ENCODE measurements around the gene GRAMD4.

Gene GRAMD4

DNA sequence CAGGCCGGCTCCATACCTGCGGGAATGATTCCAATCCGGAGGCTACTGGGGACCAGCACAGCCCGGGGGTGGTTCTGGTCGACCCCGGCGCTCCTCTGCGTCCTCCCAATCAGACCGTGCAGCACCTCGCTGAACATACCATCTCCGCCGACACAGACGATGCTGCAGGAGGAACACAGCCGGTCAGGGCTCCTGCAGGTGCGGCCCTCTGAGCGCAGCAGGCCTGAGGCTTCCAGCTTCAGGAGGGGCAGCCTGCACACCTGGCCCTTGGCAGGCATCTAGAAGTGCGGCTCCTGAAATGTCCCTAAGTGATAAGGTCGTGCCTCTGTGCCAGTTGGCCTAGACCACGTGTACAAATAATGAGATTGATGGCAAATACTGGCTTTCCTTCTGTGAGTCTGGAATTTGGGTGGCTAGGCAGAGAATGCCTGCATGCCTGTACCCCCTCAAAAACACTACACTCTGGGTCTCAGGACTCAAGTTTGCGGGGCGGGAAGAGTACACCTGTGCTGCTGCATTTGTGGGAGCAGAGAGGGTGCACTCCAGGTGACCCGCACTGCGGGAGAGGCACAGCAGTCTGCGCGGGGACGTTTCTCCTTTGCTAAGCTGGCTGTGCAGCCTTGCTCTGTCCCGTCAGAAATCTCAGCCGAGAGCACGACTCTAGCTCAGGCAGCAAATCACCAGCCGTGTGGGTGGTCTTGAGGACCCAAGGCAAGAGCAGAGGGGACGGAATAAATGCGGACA, 87.8 kb downstream of the GRAMD4 start:
- TF ChIP-seq SIN3A (IDR thresholded peaks at IDR 0.05; ENCODE audit: borderline replicate concordance, insufficient read depth, low read length) (no peak), FOXP2 (optimal IDR thresholded peaks at IDR 0.05; ENCODE audit: borderline replicate concordance, extremely low read depth, extremely low read length, insufficient read depth) (no peak), POLR2AphosphoS5 (IDR thresholded peaks at IDR 0.05; ENCODE audit: low read depth, low read length) (no peak), TAF1 (IDR thresholded peaks at IDR 0.05; ENCODE audit: borderline replicate concordance, insufficient read depth, low read length) (no peak)
- TF ChIP-seq, protein P1, sequence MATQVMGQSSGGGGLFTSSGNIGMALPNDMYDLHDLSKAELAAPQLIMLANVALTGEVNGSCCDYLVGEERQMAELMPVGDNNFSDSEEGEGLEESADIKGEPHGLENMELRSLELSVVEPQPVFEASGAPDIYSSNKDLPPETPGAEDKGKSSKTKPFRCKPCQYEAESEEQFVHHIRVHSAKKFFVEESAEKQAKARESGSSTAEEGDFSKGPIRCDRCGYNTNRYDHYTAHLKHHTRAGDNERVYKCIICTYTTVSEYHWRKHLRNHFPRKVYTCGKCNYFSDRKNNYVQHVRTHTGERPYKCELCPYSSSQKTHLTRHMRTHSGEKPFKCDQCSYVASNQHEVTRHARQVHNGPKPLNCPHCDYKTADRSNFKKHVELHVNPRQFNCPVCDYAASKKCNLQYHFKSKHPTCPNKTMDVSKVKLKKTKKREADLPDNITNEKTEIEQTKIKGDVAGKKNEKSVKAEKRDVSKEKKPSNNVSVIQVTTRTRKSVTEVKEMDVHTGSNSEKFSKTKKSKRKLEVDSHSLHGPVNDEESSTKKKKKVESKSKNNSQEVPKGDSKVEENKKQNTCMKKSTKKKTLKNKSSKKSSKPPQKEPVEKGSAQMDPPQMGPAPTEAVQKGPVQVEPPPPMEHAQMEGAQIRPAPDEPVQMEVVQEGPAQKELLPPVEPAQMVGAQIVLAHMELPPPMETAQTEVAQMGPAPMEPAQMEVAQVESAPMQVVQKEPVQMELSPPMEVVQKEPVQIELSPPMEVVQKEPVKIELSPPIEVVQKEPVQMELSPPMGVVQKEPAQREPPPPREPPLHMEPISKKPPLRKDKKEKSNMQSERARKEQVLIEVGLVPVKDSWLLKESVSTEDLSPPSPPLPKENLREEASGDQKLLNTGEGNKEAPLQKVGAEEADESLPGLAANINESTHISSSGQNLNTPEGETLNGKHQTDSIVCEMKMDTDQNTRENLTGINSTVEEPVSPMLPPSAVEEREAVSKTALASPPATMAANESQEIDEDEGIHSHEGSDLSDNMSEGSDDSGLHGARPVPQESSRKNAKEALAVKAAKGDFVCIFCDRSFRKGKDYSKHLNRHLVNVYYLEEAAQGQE (IDR thresholded peaks at IDR 0.05; ENCODE audit: insufficient read depth in 1 of 2, low read depth in 2 of 2, low read length in 2 of 2): no peak

DNA sequence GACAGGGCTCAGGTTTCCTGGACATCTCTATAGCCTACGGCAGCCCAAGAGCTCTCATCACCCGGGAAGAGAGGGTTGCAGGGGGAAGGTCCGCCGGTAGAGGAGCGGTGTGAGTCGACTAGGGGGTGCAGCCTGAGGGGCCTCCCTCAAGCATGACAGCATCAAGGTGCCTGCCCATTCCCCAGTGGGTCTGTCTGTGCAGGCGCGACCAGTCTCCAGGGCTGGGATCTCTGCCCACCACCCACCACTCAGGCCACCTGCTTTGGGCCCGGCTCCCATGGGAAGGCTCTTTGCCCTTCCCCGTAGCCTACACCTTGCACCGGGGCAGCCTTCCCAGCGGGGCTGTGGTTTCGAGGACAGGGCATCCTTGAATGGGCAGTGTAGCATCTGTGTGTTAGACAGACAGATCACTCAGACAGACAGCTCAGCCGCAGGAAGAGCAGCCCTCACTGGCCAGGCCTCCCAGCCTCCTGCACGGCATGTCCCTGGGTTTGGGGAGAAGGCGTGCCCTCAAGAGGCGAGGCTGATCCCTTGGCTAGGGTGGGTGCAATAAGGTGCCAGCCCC, 88.7 kb downstream of the GRAMD4 start:
- no peak for TF ChIP-seq POLR2AphosphoS5 (IDR thresholded peaks at IDR 0.05; ENCODE audit: low read depth, low read length)
- TF ChIP-seq, protein P1 (IDR thresholded peaks at IDR 0.05; ENCODE audit: insufficient read depth in 1 of 2, low read depth in 2 of 2, low read length in 2 of 2): no peak
- no peak for TF ChIP-seq SIN3A (IDR thresholded peaks at IDR 0.05; ENCODE audit: borderline replicate concordance, insufficient read depth, low read length)
- no peak for TF ChIP-seq TAF1 (IDR thresholded peaks at IDR 0.05; ENCODE audit: borderline replicate concordance, insufficient read depth, low read length)
- no peak for TF ChIP-seq FOXP2 (optimal IDR thresholded peaks at IDR 0.05; ENCODE audit: borderline replicate concordance, extremely low read depth, extremely low read length, insufficient read depth)

DNA sequence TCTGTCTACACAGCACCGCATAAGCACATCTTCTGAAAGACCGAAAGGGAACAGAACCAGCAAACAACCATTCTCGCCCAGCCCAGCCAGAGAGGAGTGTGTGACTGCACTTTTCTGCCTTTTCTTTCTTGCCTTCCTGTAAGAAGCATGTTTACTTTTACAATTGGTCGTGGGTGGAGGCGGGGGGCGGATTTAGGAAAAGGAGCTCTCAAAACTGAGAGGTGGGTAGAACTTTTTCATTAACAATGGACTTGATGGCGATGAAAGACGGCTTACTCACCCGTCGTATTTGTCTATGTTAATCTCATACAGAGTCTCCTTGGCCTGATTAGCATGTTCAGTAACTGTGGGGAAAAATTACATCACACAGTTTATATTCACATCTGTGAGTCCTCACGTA, 90.6 kb downstream of the GRAMD4 start:
- TF ChIP-seq, protein P1 (IDR thresholded peaks at IDR 0.05; ENCODE audit: insufficient read depth in 1 of 2, low read depth in 2 of 2, low read length in 2 of 2): no peak
- TF ChIP-seq FOXP2 (optimal IDR thresholded peaks at IDR 0.05; ENCODE audit: borderline replicate concordance, extremely low read depth, extremely low read length, insufficient read depth): no peak

- TF ChIP-seq TAF1 (IDR thresholded peaks at IDR 0.05; ENCODE audit: borderline replicate concordance, insufficient read depth, low read length) (no peak), FOXP2 (optimal IDR thresholded peaks at IDR 0.05; ENCODE audit: borderline replicate concordance, extremely low read depth, extremely low read length, insufficient read depth) (no peak), SIN3A (IDR thresholded peaks at IDR 0.05; ENCODE audit: borderline replicate concordance, insufficient read depth, low read length) (no peak), POLR2AphosphoS5 (IDR thresholded peaks at IDR 0.05; ENCODE audit: low read depth, low read length) (no peak)
- TF ChIP-seq, protein P1 (IDR thresholded peaks at IDR 0.05; ENCODE audit: insufficient read depth in 1 of 2, low read depth in 2 of 2, low read length in 2 of 2): no peak
Observed at GRCh38 chr22:46712288-46712687, 92.1 kb downstream of the GRAMD4 start.

Data from PFSK-1 (cell line).